Liver (tissue), 9 donors: Measurements from ENCODE around the gene RER1. TPM values are rescaled to one million over a fixed set of nuclear protein-coding genes. Genes with fewer than 3 reads are reported as not detected.

ENCODE experiments used
- DNase-seq: peaks from one replicate; pipeline ENCODE4 v3.0.0-alpha.2; 2017; ENCODE audit warnings: low spot score
- H3K27ac ChIP-seq, 2 donors: one replicate each; pipeline ENCODE4 v1.7.0; 2013; ENCODE audit warnings: inconsistent platforms in 2 of 2, low read length in 2 of 2, control low read depth in 1 of 2, low read depth in 1 of 2, mild to moderate bottlenecking in 1 of 2
- H3K27me3 ChIP-seq, 4 donors: one replicate each; pipeline versions ENCODE4 v1.6.1 to v1.7.0; 2013; ENCODE audit warnings: low read length in 3 of 4, inconsistent platforms in 1 of 4, mild to moderate bottlenecking in 1 of 4, moderate library complexity in 1 of 4; ENCODE audit not compliant: control insufficient read depth in 4 of 4, insufficient read depth in 4 of 4
- H3K36me3 ChIP-seq, 4 donors: one replicate each; pipeline versions ENCODE4 v1.6.1 to v1.7.0; 2013; ENCODE audit warnings: low read length in 3 of 4, mild to moderate bottlenecking in 3 of 4, low read depth in 1 of 4, moderate library complexity in 1 of 4; ENCODE audit not compliant: control insufficient read depth in 4 of 4, insufficient read depth in 3 of 4
- H3K4me1 ChIP-seq, 4 donors: one replicate each; pipeline versions ENCODE4 v1.6.1 to v1.7.0; 2013; ENCODE audit warnings: low read length in 3 of 4, mild to moderate bottlenecking in 3 of 4, moderate library complexity in 1 of 4; ENCODE audit not compliant: control insufficient read depth in 4 of 4, insufficient read depth in 4 of 4
- H3K4me3 ChIP-seq, 3 donors: one replicate each; pipeline versions ENCODE4 v1.6.1 to v1.7.0; 2013; ENCODE audit warnings: low read length in 3 of 3, control low read depth in 1 of 3, low read depth in 1 of 3, mild to moderate bottlenecking in 1 of 3
- H3K9ac ChIP-seq, 2 donors: one replicate each; pipeline ENCODE4 v1.7.0; 2013; ENCODE audit warnings: low read length in 2 of 2, mild to moderate bottlenecking in 2 of 2, moderate library complexity in 2 of 2, control low read depth in 1 of 2, low read depth in 1 of 2
- H3K9me3 ChIP-seq, 4 donors: one replicate each; pipeline versions ENCODE4 v1.6.1 to v1.7.0; 2013; ENCODE audit warnings: low read length in 3 of 4; ENCODE audit not compliant: control insufficient read depth in 4 of 4
- EGR1 ChIP-seq, 2 donors: IDR thresholded peaks; 2 replicates each; pipeline ENCODE4 v1.6.1; 2016 to 2018; ENCODE audit warnings: antibody characterized with exemption in 2 of 2, low read depth in 2 of 2
- FOXA1 ChIP-seq: IDR thresholded peaks from 2 replicates; pipeline ENCODE4 v1.6.1; 2016; ENCODE audit warnings: antibody characterized with exemption
- GABPA ChIP-seq, 2 donors: IDR thresholded peaks in 1 of 2; conservative IDR thresholded peaks in 1 of 2; 2 replicates each; pipeline ENCODE4 v1.6.1; 2016; ENCODE audit warnings: antibody characterized with exemption in 2 of 2, mild to moderate bottlenecking in 1 of 2, moderate library complexity in 1 of 2
- HNF4A ChIP-seq, 2 donors: conservative IDR thresholded peaks; 2 replicates each; pipeline ENCODE4 v1.6.1; 2016; ENCODE audit warnings: antibody characterized with exemption in 2 of 2, mild to moderate bottlenecking in 2 of 2
- JUND ChIP-seq, 2 donors: IDR thresholded peaks; 2 replicates each; pipeline ENCODE4 v1.6.1; 2016; ENCODE audit warnings: antibody characterized with exemption in 2 of 2
- NR2F2 ChIP-seq: IDR thresholded peaks from 2 replicates; pipeline ENCODE4 v1.6.1; 2016; ENCODE audit warnings: antibody characterized with exemption
- RAD21 ChIP-seq, 2 donors: IDR thresholded peaks; 2 replicates each; pipeline ENCODE4 v1.6.1; 2016; ENCODE audit warnings: antibody characterized with exemption in 2 of 2, mild to moderate bottlenecking in 2 of 2
- RXRA ChIP-seq, 2 donors: IDR thresholded peaks; 2 replicates each; pipeline ENCODE4 v1.6.1; 2017 to 2018; ENCODE audit warnings: antibody characterized with exemption in 2 of 2, mild to moderate bottlenecking in 1 of 2
- SP1 ChIP-seq: IDR thresholded peaks from 2 replicates; pipeline ENCODE4 v1.6.1; 2018; ENCODE audit warnings: antibody characterized with exemption, mild to moderate bottlenecking
- TAF1 ChIP-seq: conservative IDR thresholded peaks from 2 replicates; pipeline ENCODE4 v1.6.1; 2016; ENCODE audit warnings: antibody characterized with exemption, mild to moderate bottlenecking
- WGBS: extraction: QIAGEN DNeasy Blood & Tissue Kit; methylation state at CpG from one replicate; pipeline ENCODE4 v1.1.7; 2013; 5-methylcytosine and 5-hydroxymethylcytosine counted together
- polyA plus RNA-seq, 2 donors: library from polyadenylated mRNA; stranded (reverse) in 1 of 2; unstranded in 1 of 2; fragments of 200-250 nt in 1 of 2; fragments of >200 nt in 1 of 2; fragmentation: Nextera tagmentation in 1 of 2; extraction: Ambion mirVana in 1 of 2; gene quantifications; one replicate each; pipeline versions ENCODE4 v1.2.1 to v1.2.3, GENCODE V29; 2013 to 2015
- total RNA-seq, 2 donors: library from RNA; depleted of rRNA; stranded (reverse); fragments of >200 nt; gene quantifications; one replicate each; pipeline ENCODE4 v1.2.3, GENCODE V29; 2014
- TF ChIP-seq, protein P1 (sequence below): IDR thresholded peaks from 2 replicates; pipeline ENCODE4 v1.6.1; 2016; ENCODE audit warnings: antibody characterized with exemption, mild to moderate bottlenecking
- TF ChIP-seq, protein P2 (sequence below): IDR thresholded peaks from 2 replicates; pipeline ENCODE4 v1.6.1; 2016; ENCODE audit warnings: antibody characterized with exemption
- TF ChIP-seq, protein P3 (sequence below): IDR thresholded peaks from 2 replicates; pipeline ENCODE4 v1.6.1; 2016; ENCODE audit warnings: antibody characterized with exemption
- TF ChIP-seq, protein P4 (sequence below): fragments of 150-350 bp; IDR thresholded peaks from 2 replicates; pipeline ENCODE4 v1.5.1; 2017; ENCODE audit warnings: improper control_type of control experiment, low read depth, low read length; ENCODE audit not compliant: missing input control
- TF ChIP-seq, protein P5 (sequence below): IDR thresholded peaks from 2 replicates; pipeline ENCODE4 v1.6.1; 2016; ENCODE audit warnings: antibody characterized with exemption
- donor health status: healthy.
- donor health status: healthy.
- donor health status: healthy.
- donor health status: healthy.
- donor health status: healthy.

RER1 gene
- total and polyA plus RNA-seq, 4 donors: 43.5 to 142 (median 89.7) TPM

DNA sequence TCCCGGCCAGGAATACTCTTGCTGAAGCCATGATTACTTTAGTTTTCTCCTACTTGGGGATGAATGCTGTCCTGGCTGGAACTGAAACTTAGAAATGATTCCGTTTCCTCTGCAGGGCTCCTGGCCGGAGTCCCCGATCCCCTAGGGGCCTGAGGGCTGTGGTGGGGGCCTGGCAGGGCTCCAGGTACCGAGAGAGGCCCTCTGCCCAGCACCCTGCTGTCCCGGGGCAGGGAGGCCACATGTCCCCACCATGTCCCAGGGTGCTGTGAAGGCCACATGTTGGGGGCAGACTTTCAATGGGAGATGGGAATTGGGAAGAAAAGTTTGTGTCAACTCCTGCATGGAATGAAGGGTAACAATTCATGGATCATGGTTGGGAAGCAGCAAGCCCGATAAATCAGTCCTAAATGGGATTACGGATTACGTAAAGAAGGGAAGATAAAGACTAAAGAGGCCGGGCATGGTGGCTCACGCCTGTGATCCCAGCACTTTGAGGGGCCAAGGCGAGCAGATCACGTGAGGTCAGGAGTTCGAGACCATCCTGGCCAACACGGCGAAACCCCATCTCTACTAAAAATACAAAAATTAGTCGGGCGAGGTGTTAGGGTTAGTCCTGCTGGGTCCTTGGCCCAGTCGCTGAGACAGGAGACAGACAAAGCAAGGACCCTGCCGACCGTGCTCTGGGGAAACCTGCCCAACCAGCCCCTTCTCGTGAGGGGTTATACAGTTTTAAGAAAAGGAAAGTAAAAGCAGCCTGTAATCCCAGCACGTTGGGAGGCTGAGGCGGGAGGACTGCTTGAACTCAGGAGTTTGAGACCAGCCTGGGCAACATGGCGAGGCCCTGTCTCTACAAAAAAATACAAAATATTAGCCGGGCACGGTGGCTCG, 37.8 kb upstream of the RER1 start:
- H3K4me3 ChIP-seq: no peak overlapping the region
- DNase-seq: no peak
- no peaks in the 10 kb centered on the region for H3K36me3 ChIP-seq
- no peaks in the 10 kb centered on the region for H3K9me3 ChIP-seq
- no peak overlapping the region for H3K27ac ChIP-seq
- H3K27me3 ChIP-seq: no peaks in the 10 kb centered on the region
- no peak for TF ChIP-seq RXRA (IDR thresholded peaks at IDR 0.05)
- TF ChIP-seq EGR1 (IDR thresholded peaks at IDR 0.05; ENCODE audit: low read depth in 2 of 2): no peak
- TF ChIP-seq, protein P1, sequence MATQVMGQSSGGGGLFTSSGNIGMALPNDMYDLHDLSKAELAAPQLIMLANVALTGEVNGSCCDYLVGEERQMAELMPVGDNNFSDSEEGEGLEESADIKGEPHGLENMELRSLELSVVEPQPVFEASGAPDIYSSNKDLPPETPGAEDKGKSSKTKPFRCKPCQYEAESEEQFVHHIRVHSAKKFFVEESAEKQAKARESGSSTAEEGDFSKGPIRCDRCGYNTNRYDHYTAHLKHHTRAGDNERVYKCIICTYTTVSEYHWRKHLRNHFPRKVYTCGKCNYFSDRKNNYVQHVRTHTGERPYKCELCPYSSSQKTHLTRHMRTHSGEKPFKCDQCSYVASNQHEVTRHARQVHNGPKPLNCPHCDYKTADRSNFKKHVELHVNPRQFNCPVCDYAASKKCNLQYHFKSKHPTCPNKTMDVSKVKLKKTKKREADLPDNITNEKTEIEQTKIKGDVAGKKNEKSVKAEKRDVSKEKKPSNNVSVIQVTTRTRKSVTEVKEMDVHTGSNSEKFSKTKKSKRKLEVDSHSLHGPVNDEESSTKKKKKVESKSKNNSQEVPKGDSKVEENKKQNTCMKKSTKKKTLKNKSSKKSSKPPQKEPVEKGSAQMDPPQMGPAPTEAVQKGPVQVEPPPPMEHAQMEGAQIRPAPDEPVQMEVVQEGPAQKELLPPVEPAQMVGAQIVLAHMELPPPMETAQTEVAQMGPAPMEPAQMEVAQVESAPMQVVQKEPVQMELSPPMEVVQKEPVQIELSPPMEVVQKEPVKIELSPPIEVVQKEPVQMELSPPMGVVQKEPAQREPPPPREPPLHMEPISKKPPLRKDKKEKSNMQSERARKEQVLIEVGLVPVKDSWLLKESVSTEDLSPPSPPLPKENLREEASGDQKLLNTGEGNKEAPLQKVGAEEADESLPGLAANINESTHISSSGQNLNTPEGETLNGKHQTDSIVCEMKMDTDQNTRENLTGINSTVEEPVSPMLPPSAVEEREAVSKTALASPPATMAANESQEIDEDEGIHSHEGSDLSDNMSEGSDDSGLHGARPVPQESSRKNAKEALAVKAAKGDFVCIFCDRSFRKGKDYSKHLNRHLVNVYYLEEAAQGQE: no peak
- no peak for TF ChIP-seq GABPA (IDR thresholded peaks at IDR 0.05 in 1 of 2, conservative IDR thresholded peaks at IDR 0.05 in 1 of 2)
- TF ChIP-seq, protein P2, sequence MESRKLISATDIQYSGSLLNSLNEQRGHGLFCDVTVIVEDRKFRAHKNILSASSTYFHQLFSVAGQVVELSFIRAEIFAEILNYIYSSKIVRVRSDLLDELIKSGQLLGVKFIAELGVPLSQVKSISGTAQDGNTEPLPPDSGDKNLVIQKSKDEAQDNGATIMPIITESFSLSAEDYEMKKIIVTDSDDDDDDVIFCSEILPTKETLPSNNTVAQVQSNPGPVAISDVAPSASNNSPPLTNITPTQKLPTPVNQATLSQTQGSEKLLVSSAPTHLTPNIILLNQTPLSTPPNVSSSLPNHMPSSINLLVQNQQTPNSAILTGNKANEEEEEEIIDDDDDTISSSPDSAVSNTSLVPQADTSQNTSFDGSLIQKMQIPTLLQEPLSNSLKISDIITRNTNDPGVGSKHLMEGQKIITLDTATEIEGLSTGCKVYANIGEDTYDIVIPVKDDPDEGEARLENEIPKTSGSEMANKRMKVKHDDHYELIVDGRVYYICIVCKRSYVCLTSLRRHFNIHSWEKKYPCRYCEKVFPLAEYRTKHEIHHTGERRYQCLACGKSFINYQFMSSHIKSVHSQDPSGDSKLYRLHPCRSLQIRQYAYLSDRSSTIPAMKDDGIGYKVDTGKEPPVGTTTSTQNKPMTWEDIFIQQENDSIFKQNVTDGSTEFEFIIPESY: no peak
- TF ChIP-seq HNF4A (conservative IDR thresholded peaks at IDR 0.05): no peak
- H3K4me1 ChIP-seq: no peaks in the 10 kb centered on the region
- H3K9ac ChIP-seq: no peak overlapping the region
- WGBS: 87% methylated on average over 28 of the region's 28 CpGs

DNA sequence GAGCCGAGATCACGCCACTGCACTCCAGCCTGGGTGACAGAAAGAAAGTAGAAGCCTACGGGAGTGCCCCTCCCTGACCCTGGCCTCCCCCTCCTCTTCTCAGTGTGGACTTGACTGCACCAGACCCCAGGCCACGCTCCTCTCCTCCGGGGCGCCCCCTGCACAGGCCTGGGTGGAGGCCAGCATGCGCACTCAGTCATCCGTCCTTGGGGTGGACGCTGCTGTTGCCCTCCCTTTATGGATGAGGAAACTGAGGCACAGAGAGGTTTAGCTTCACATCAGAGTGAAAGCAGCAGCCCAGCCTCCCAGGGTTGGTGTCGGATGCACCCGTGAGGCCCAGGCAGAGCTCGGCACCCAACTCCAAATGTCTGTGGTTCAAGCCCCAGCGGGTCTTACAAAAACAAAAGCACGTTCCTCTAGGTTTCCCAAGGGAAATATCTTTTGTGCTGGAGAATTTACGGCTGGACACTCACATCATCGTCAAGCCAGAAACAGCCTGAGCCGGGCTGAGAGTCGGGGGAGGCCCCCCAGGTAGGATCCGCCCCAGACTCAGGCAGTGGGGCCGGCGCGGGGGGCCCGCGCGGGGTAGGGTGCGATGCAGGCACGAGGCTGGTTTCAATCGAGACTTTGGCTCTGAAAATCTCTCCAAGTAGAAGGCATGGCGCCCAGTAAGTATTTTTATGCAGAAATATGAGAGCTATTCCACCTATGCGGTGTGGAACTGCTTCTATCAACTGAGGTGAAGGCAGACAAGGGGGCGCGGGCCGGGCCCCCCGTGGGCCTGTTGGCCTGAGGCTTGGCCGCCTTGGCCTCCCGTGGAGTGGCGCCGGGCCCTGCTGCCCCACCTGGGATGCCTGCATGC, 36.9 kb upstream of the RER1 start:
- Histone ChIP-seq H3K9ac (no peak overlapping the region), H3K36me3 (no peaks in the 10 kb centered on the region), H3K4me1 (no peaks in the 10 kb centered on the region), H3K9me3 (no peaks in the 10 kb centered on the region), H3K27ac (no peak overlapping the region), H3K4me3 (no peak overlapping the region), H3K27me3 (no peaks in the 10 kb centered on the region)
- no peak for DNase-seq
- TF ChIP-seq HNF4A (conservative IDR thresholded peaks at IDR 0.05): no peak
- TF ChIP-seq FOXA1: no peak
- TF ChIP-seq NR2F2: no peak
- TF ChIP-seq, protein P3, sequence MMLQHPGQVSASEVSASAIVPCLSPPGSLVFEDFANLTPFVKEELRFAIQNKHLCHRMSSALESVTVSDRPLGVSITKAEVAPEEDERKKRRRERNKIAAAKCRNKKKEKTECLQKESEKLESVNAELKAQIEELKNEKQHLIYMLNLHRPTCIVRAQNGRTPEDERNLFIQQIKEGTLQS: no peak
- no peak for TF ChIP-seq SP1
- TF ChIP-seq EGR1 (IDR thresholded peaks at IDR 0.05; ENCODE audit: low read depth in 2 of 2): no peak
- TF ChIP-seq, protein P4, sequence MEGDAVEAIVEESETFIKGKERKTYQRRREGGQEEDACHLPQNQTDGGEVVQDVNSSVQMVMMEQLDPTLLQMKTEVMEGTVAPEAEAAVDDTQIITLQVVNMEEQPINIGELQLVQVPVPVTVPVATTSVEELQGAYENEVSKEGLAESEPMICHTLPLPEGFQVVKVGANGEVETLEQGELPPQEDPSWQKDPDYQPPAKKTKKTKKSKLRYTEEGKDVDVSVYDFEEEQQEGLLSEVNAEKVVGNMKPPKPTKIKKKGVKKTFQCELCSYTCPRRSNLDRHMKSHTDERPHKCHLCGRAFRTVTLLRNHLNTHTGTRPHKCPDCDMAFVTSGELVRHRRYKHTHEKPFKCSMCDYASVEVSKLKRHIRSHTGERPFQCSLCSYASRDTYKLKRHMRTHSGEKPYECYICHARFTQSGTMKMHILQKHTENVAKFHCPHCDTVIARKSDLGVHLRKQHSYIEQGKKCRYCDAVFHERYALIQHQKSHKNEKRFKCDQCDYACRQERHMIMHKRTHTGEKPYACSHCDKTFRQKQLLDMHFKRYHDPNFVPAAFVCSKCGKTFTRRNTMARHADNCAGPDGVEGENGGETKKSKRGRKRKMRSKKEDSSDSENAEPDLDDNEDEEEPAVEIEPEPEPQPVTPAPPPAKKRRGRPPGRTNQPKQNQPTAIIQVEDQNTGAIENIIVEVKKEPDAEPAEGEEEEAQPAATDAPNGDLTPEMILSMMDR: no peak
- no peak for TF ChIP-seq TAF1
- TF ChIP-seq, protein P5, sequence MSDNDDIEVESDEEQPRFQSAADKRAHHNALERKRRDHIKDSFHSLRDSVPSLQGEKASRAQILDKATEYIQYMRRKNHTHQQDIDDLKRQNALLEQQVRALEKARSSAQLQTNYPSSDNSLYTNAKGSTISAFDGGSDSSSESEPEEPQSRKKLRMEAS: no peak
- no peak for TF ChIP-seq GABPA (IDR thresholded peaks at IDR 0.05 in 1 of 2, conservative IDR thresholded peaks at IDR 0.05 in 1 of 2)
- no peak for TF ChIP-seq RAD21 (IDR thresholded peaks at IDR 0.05)
- TF ChIP-seq JUND (IDR thresholded peaks at IDR 0.05): no peak
- WGBS: 94% methylated on average over 38 of the region's 38 CpGs
